HG03432 (cell line): Measurements from ENCODE around the gene SH3GL3.

Experiments used
- ATAC-seq: cut with Tn5 transposase; IDR thresholded peaks from one replicate; pipeline ENCODE4 v1.9.1; 2021; ENCODE audit warnings: mild to moderate bottlenecking, moderate library complexity; ENCODE audit not compliant: unreplicated experiment

SH3GL3 gene

DNA sequence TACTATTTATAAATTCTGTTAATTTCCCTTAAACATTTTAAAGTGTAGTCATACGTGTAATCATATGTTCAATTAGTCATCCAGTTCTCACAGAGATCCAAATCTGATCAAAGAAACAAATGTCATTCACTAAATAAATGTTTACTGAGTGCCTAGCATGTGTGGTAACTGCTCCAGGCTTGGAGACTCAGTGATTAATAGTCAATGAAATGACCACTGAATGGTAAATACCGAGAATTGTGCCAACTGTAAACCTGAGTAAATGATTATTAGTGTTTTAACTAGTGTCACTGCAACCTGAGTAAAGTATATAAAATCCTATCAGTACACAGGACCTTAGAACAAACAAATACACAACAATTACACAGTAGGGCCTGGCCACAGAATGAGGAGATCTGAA, 52.3 kb downstream of the SH3GL3 start:
- no peak for ATAC-seq

- ATAC-seq: no peak
These were observed 56.6 kb downstream of the SH3GL3 start for GRCh38 chr15:83503595-83504364.

GRCh38 chr15:83504365-83504764, 57.2 kb downstream of the SH3GL3 start:
- ATAC-seq: no peak

GRCh38 chr15:83510001-83510400, 62.9 kb downstream of the SH3GL3 start:
- no peak for ATAC-seq

- ATAC-seq: no peak
These were observed 65.3 kb downstream of the SH3GL3 start for GRCh38 chr15:83512459-83512858.

DNA sequence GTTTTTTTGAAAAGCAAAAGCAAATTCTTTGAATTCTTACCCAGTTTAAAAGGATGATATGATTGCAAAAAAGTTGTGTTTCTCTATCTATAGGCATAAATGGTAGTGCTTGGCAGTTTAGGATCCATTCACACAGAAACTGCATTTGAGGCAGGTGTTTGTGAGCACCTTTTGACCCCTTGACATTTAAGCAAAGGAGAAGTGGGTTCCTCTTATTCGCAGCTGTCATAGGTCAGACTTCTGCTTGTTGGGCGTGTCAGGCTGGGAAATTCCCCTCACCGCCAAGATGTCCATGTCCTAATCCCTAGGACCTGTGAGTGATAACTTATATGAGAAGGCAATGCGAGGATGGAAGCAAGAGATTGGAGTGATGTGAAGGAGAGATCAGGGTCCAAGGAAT, 67.4 kb downstream of the SH3GL3 start:
- ATAC-seq: no peak

DNA sequence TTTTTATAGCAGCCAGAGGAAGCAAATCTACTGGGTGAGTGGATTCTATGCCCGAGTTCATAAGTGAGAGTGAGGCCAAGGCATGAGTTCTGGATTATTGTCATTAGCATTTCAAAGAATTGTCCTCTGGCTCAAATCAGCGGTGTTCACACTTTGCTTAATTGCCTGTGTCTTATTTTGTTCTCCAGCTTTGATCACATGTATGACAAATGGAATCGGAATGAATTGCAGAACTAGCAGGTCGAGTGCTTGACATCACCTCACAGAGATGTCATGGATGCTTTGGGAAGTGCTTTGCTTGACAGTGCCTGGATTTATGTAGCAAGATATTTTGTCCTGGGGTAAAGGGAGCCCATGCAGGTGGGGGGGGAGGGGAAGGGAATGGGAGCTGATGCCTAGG, 68.0 kb downstream of the SH3GL3 start:
- no peak for ATAC-seq

DNA sequence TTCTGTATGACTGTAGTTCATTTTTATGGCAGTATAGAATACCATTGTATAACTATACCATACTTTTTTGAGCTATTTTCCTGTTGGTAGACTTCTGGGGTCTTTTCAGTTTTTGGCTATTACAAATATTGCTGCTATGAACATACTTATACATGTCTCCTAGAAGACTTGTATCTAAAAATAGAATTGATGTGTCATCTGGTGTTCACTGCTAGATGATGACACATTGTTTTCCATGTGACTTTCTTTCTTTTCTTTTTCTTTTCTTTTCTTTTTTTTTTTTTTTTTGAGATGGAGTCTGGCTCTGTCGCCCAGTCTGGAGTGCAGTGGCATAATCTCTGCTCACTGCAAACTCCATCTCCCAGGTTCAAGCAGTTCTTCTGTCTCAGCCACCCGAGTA, 69.8 kb downstream of the SH3GL3 start:
- ATAC-seq: no peak

GRCh38 chr15:83526319-83526718, 79.2 kb downstream of the SH3GL3 start:
- no peak for ATAC-seq

DNA sequence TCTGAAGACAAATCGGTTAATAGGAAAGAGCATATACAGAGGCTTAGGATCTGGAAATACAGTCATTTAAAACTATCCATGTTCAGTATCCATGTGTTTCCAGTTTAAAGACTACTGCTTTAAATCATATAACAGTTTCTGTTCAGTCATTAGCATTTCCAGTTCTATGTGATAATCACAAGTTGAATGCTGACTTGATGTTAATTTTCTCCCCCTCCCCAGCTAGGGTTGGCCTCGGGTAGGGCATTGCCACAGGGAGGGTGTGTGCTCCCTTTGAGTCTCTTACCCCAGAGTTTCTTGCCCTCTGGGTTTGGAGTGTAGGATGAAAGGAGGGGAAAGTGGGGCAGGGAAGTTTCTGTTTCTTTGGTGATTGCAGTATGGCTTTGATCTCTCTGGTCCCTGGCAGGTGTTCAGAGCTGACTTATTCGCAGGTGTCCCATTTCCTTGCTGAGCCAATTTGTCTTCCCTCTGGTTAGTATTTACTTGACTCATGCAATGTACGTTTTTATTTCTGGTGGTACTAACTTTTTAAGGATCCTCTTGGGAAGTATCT, 86.3 kb downstream of the SH3GL3 start:
- no peak for ATAC-seq

DNA sequence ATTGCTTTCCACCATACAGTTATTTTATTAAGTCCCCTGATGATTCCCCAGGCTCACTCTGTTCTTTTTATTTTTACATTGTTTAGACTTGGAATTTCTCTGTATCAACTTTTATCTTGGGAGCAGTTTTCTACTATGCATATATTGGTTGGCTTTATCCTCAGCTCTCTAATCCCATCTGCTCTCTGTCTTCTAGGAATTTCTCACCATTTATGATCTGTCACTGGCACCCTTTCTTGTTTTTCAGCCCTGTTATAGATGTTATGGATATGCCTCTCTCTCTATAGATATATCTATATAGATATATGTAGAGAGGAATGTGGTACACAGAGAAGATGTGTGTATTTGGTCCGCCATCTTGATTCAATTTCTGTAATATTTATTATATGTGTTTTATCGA, 90.5 kb downstream of the SH3GL3 start:
- no peak for ATAC-seq

DNA sequence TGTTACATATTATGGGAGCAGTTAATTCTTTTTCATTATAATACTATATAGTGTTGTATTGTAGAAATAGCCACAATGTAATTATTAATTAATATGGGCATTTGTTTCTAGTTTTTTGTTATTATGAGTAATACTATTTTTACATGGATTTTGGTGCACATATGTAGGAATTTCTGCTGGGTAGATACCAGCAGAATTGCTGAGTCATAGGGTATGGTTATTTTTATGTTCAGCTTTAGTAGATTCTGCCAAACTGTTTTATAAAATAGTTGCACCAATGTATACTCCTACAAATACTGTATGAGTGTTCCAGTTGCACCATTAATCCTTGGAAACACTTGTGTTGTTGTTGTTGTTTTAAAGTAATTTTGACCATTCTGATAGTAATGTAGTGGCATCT, 91.5 kb downstream of the SH3GL3 start:
- ATAC-seq: no peak

DNA sequence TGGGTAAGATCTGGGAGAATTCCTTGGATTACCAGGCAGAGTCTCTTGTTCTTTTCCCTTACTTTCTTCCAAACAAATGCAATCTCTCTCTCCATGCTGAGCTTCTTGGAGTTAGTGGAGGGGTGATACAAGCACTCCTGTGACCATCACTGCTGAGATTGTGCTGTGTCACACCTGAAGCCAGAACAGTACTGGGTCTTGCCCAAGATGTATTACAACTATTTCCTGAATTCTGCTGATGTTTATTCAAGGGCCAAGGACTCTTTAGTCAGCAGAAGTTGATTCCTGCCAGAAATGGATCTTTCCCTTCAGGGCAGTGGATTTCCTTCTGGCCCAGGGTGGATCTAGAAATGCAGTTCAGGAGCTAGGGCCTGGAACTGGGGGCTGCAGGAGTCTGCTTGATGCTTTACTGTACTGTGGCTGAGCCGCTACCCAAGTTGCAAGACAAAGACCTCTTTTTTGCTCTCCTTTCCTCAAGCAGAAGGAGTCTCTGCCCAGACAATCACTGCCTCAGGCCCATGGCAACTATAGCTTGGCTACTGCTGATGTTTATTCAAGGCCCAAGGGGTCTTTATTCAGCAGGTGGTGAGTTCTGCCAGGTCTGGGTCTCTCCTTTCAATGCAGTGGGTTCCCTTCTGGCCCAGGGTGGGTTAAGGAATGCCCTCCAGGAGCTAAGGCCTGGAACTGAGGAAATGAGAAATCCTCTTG, 98.8 kb downstream of the SH3GL3 start:
- no peak for ATAC-seq

DNA sequence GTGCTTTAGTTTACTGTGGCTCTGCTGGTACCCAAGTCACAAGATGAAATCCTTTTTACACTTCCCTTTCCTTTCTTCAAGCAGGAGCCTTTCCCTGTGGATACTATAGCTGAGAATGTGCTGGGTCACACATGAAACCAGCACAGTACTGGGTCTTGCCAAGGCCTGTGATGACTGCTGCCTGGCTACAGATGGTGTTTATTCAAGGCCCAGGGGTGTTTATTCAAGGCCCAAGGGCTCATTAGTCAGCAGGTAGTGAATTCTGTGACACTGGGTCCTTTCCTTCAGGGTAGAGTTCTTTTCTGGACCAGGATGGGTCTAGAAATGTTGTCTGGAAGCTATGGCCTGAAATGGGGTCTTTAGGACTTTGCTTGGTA, 99.4 kb downstream of the SH3GL3 start:
- no peak for ATAC-seq

GRCh38 chr15:83547168-83547567, 100.0 kb downstream of the SH3GL3 start:
- no peak for ATAC-seq

- ATAC-seq: no peak
These were observed 102.5 kb downstream of the SH3GL3 start for GRCh38 chr15:83549623-83550022.

DNA sequence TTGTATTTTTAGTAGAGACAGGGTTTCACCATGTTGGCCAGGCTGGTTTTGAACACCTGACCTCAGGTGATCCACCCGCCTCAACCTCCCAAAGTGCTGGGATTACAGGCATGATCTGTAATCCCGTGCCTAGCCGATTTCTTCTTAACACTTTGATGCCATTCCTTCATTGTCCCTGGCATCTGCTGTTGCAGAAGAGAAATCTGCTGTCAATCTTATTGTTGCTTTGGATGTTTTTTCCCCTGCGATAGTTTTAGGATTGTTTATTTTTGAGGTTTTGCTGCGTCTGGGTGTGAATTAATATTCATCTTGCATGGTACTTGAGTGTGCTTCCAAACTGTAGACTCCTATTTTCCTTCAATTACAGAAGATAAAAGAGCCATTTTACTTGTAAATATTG, 107.4 kb downstream of the SH3GL3 start:
- no peak for ATAC-seq

DNA sequence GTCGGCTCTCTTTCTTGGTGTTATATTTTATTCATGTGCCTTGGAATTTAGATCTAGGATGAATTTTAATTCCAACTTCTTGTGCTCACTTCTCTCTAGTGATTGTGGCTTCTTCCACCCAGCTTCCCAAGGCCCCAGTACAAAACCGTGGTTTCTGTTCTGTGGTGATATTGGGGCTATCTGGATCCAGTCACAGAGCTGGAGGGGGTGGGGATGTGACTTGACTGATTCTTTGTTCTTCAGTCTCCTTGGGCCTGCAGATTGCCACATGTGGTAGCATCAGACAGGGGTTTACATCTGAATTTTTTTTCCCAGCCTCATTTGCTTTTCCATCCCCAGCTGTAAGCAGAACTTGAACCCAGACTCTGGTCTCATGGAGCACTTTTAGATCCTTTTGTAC, 108.2 kb downstream of the SH3GL3 start:
- ATAC-seq: no peak

- no peak for ATAC-seq
These were observed 108.9 kb downstream of the SH3GL3 start for GRCh38 chr15:83556068-83556467.

DNA sequence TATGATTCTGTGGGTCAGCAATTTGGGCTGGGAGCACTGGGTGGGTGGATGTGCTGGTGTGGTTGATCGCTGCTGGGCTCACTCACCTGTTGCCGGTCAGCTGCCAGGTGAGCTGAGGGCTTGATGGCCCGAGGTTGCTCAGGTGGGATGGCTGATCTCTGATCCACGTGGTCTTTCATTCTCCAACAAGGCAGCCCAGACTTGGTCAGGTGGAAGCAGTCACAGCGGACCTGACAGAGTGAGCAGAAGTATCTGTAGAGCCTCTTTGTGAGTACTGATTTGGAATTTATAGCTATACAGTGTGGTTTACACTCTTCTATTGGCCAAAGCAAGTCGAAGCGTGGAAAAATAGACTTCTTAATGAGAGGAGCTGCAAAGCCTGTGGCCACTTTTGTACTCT, 109.6 kb downstream of the SH3GL3 start:
- ATAC-seq: no peak

DNA sequence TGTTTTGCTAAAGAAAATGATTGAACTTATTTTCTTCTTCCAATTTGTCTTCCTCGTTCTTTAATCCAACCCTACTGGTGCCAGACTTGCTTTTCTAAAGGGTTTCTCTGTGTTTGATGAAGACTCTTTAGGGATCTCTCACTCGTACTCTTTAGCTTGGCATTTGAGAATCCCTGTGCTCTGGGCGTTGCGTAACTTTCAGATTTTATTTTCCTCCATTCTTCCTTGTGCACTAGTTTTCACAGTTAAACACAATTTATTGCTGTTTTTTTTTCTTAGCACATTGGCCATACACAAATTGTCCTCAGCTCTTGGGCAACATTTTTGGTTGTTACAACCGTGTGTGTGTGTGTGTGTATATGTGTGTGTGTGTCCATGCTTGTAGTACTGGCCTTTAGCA, 111.0 kb downstream of the SH3GL3 start:
- ATAC-seq: no peak

DNA sequence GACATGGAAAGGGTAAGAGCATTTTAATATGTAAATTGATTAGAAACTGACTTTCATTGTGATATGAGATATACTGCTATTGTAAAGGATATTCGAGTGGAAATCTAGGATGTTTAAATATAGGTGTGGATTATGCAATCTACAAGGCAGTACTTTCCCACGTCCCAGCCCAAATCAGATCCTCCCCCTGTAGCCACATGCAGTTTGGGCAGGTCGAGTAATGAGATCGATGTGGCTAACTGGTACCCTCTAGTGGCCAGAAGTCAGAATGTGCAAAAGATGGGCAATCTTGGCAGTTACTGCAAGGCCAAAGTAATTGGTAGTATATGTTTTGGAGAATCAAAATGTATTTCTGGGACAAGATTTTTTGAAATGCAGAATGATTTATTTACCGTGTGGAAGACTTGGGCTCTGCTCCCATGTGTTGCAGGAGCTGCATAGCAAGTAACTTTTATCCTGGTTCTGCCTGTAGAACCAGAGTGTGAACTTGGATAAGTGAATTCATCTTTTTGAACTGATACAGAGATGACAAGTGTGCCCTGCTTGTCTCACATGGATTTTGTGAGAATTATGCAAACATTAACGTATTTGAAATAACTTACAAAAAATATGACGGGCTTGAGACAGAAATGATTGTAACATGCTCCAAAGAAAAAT, 112.3 kb downstream of the SH3GL3 start:
- peak; percentile 67 for ATAC-seq
